ENCODE measurements around the gene DACT2. TPM values are rescaled to one million over a fixed set of nuclear protein-coding genes. Genes with fewer than 3 reads are reported as not detected.

The DACT2 gene
- total and polyA plus RNA-seq, 10 donors, result 0.04 to 0.09 TPM; not detected in 8

DNA sequence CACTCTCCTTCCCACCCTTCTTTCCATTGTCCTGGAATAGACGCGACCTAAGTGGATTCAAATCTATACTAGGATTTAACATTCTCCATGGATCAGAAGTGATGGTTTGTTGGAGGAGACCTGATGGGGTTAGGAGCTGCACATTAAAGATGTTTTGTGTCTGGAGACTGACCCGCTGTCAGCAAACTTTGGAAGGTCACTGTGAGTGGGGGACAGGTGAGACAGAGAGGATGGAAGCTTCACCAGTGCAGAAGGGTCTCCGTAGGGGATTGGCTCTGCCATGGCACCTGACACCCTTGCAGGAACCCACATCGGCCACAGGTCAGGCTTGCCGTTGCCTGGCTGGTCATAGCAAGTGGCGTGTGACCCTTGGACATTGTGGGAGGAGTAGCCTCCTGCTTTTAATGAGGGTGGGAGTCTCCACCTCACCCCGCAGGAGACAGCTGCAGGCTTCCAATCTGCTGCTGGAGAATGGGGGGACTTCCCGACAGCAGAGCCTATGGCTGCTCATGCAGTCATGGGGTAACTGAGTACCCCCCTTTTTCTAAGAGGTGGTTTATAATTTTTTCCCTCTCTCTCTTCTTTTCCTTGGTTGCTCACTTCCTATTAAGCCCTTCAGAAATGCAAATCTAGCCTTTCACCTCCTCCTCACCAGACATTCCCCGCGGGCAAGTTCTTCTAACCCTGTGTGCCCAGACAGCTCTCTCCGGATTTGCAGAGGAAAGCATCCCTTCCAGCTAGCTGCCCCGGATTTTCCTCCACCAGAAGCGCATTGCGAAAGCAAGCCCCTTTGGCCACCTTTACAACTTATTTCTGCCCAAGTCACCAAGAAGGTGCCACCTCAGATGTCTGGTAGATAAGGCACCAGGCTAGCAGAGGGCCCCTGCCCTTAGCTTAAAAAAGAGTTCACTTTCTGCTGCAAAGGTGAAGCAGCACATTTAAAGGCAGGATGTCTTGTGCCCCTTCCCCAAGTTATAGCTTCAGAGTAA is 53.5 kb downstream of the DACT2 start:
- Histone ChIP-seq H3K4me1 (no peaks in the 10 kb centered on the region), H3K9me3 (no peaks in the 10 kb centered on the region), H3K27ac (no peak overlapping the region), H3K27me3 (replicated peaks in 1 of 7) (peaks cover 0 to 16% (median 0%) of the 10 kb centered on the region in 7 donors), H3K4me3 (no peak overlapping the region), H3K36me3 (no peaks in the 10 kb centered on the region)
- whole genome bisulfite sequencing, 5 donors, result 76 to 85% (median 80%) methylated on average over 15 of the region's 15 CpGs
- intact Hi-C loops (cut with DNase I; ENCODE audit: low total_unique reads), result no loop called here
- TF ChIP-seq POLR2A (IDR thresholded peaks at IDR 0.05) (no peak), POLR2AphosphoS5 (IDR thresholded peaks at IDR 0.05) (no peak)
- TF ChIP-seq, protein P1, sequence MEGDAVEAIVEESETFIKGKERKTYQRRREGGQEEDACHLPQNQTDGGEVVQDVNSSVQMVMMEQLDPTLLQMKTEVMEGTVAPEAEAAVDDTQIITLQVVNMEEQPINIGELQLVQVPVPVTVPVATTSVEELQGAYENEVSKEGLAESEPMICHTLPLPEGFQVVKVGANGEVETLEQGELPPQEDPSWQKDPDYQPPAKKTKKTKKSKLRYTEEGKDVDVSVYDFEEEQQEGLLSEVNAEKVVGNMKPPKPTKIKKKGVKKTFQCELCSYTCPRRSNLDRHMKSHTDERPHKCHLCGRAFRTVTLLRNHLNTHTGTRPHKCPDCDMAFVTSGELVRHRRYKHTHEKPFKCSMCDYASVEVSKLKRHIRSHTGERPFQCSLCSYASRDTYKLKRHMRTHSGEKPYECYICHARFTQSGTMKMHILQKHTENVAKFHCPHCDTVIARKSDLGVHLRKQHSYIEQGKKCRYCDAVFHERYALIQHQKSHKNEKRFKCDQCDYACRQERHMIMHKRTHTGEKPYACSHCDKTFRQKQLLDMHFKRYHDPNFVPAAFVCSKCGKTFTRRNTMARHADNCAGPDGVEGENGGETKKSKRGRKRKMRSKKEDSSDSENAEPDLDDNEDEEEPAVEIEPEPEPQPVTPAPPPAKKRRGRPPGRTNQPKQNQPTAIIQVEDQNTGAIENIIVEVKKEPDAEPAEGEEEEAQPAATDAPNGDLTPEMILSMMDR (IDR thresholded peaks at IDR 0.05 in 8 of 11, conservative IDR thresholded peaks at IDR 0.05 in 3 of 11), result no peak
- DNase-seq, result no peak

DNA sequence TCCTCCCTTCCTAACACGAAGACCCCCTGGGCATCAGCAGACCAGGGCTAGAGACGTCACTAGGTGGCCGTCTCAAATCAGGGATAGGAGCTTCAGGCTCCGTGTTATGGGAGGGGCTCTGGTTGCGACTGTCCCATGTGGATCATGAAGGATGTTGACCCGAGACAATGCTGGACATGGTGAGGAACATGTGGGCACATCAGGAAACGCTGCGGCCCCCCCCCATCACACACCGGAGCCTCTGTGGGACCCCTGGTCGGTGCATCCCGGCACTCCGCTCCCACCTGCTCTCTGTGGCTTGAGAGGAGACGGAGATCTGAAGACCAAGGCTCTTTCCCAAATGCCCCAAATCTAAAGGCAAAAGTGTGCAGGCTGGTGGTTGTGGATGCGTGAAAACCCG is 54.2 kb downstream of the DACT2 start:
- no peaks in the 10 kb centered on the region for H3K4me1 ChIP-seq
- no peaks in the 10 kb centered on the region for H3K9me3 ChIP-seq
- 76 to 88% (median 81%) methylated on average over 15 of the region's 15 CpGs for WGBS, 5 donors
- intact Hi-C loops (cut with DNase I; ENCODE audit: low total_unique reads), result no loop called here
- H3K27ac ChIP-seq, result no peak overlapping the region
- H3K27me3 ChIP-seq (replicated peaks in 1 of 7), result peaks cover 0 to 21% (median 0%) of the 10 kb centered on the region in 7 donors
- H3K36me3 ChIP-seq, result no peaks in the 10 kb centered on the region
- H3K4me3 ChIP-seq, result no peak overlapping the region
- TF ChIP-seq POLR2A (IDR thresholded peaks at IDR 0.05) (no peak), POLR2AphosphoS5 (IDR thresholded peaks at IDR 0.05) (no peak)
- TF ChIP-seq, protein P1 (IDR thresholded peaks at IDR 0.05 in 8 of 11, conservative IDR thresholded peaks at IDR 0.05 in 3 of 11), result no peak
- DNase-seq, result no peak

DNA sequence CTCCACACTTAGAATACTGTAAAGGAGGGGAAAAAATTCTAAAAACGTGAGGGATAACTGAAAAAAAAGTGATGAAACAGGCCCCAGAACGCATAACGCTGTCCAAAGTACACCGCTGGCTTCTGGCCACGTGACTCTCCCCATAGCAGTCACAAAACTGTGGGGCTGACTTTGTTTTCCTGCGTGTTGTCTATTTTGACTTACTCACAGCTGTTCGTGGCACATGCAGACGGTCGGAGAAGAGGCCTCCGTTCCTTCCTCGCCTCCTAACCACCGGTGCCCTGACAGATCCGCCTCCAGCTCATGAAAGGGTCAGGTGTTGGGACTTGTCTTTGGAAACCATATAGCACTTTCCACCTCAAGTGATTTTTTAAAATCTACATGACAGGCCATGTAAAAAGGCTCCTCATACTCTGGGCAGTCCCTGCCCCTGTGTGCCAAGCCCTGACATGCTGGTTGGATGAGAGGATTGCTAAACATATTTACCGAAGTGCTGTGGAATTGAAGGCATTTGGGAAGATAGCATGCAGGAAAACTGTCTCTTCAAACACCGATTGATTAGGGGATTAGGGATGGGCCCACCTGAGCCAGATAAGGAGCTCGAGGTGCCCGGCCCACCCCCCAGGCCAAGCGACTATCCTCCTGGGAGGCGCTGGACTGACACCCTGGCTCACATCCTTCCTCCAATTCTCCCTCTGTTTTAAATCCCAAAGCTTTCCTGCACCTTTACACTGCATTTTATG is 54.8 kb downstream of the DACT2 start:
- Histone ChIP-seq H3K9me3 (no peaks in the 10 kb centered on the region), H3K4me3 (no peak overlapping the region), H3K4me1 (no peaks in the 10 kb centered on the region), H3K27ac (no peak overlapping the region), H3K27me3 (replicated peaks in 1 of 7) (peaks cover 0 to 23% (median 0%) of the 10 kb centered on the region in 7 donors), H3K36me3 (no peaks in the 10 kb centered on the region)
- DNase-seq, result no peak
- no peak for TF ChIP-seq POLR2A (IDR thresholded peaks at IDR 0.05)
- TF ChIP-seq, protein P1 (IDR thresholded peaks at IDR 0.05 in 8 of 11, conservative IDR thresholded peaks at IDR 0.05 in 3 of 11), result no peak
- no peak for TF ChIP-seq POLR2AphosphoS5 (IDR thresholded peaks at IDR 0.05)
- WGBS, 5 donors, result 70 to 79% (median 75%) methylated on average over 19 of the region's 19 CpGs
- intact Hi-C loops (cut with DNase I; ENCODE audit: low total_unique reads), result no loop called here

All from spleen (tissue), 11 donors.